Keratinocyte (primary cell): ENCODE data around the gene BBS9. TPM values are rescaled to one million over a fixed set of nuclear protein-coding genes. Genes with fewer than 3 reads are reported as not detected.

ENCODE experiments used
- DNase-seq: peaks from one replicate; pipeline ENCODE4 v3.0.0-alpha.2; 2011; ENCODE audit warnings: low read depth, missing footprints, low spot score
- FAIRE-seq: peaks from 2 replicates; lab custom pipeline; 2011; peaks lifted over from hg19 to GRCh38; lab: Jason Lieb, UNC
- H2AFZ ChIP-seq: 2 replicates; pipeline ENCODE4 v1.6.0; 2012; ENCODE audit warnings: low read length, control low read depth, inconsistent platforms; ENCODE audit not compliant: control insufficient read depth
- H3K27ac ChIP-seq: 2 replicates; pipeline ENCODE4 v1.5.1; 2011; ENCODE audit warnings: low read length; ENCODE audit not compliant: control insufficient read depth, insufficient read depth
- H3K27me3 ChIP-seq: 3 replicates; pipeline ENCODE4 v1.6.0; 2011; ENCODE audit warnings: low read length; ENCODE audit not compliant: control insufficient read depth, insufficient read depth; ENCODE audit errors: extremely low read depth
- H3K36me3 ChIP-seq, 2 experiments: 2 replicates in 1 of 2; 3 replicates in 1 of 2; pipeline ENCODE4 v1.5.1; 2011; ENCODE audit warnings: low read length in 2 of 2, mild to moderate bottlenecking in 1 of 2; ENCODE audit not compliant: control insufficient read depth in 2 of 2, insufficient read depth in 2 of 2; ENCODE audit errors: extremely low read depth in 1 of 2
- H3K4me1 ChIP-seq: 3 replicates; pipeline ENCODE4 v1.5.1; 2011; ENCODE audit warnings: low read length; ENCODE audit not compliant: control insufficient read depth, insufficient read depth; ENCODE audit errors: extremely low read depth
- H3K4me2 ChIP-seq: 3 replicates; pipeline ENCODE4 v1.6.0; 2011; ENCODE audit warnings: low read depth, low read length; ENCODE audit not compliant: control insufficient read depth, insufficient read depth; ENCODE audit errors: extremely low read depth
- H3K4me3 ChIP-seq, 3 experiments: fragments of 200-600 bp in 1 of 3; sonication (generic) in 1 of 3; 2 replicates in 2 of 3; 3 replicates in 1 of 3; pipeline ENCODE4 v1.5.1; 2011 to 2016; ENCODE audit warnings: low read length in 3 of 3, mild to moderate bottlenecking in 3 of 3, control low read depth in 2 of 3, inconsistent platforms in 1 of 3, low read depth in 1 of 3, mixed read lengths in 1 of 3, mixed run types in 1 of 3, moderate library complexity in 1 of 3; ENCODE audit not compliant: control insufficient read depth in 2 of 3, insufficient read depth in 2 of 3; ENCODE audit errors: extremely low read depth in 1 of 3
- H3K79me2 ChIP-seq: 2 replicates; pipeline ENCODE4 v1.6.0; 2012; ENCODE audit warnings: low read length; ENCODE audit not compliant: control insufficient read depth, insufficient read depth
- H3K9ac ChIP-seq: 3 replicates; pipeline ENCODE4 v1.6.0; 2011; ENCODE audit warnings: low read length; ENCODE audit not compliant: control insufficient read depth, insufficient read depth; ENCODE audit errors: extremely low read depth
- H3K9me1 ChIP-seq: 3 replicates; pipeline ENCODE4 v1.6.0; 2011; ENCODE audit warnings: low read length; ENCODE audit not compliant: control insufficient read depth, insufficient read depth; ENCODE audit errors: extremely low read depth
- H3K9me3 ChIP-seq: 2 replicates; pipeline ENCODE4 v1.5.1; 2012; ENCODE audit warnings: low read depth, low read length; ENCODE audit not compliant: control insufficient read depth
- H4K20me1 ChIP-seq: 3 replicates; pipeline ENCODE4 v1.6.0; 2011; ENCODE audit warnings: low read length; ENCODE audit not compliant: control insufficient read depth, insufficient read depth; ENCODE audit errors: extremely low read depth
- CTCF ChIP-seq, 3 experiments: IDR thresholded peaks in 1 of 3; conservative IDR thresholded peaks in 1 of 3; optimal IDR thresholded peaks in 1 of 3; 2 replicates in 2 of 3; 3 replicates in 1 of 3; pipeline versions ENCODE3 to v1.5.1; 2011; ENCODE audit warnings: low read length in 3 of 3, mild to moderate bottlenecking in 3 of 3, moderate library complexity in 2 of 3, control low read depth in 1 of 3, inconsistent platforms in 1 of 3; ENCODE audit not compliant: insufficient read depth in 2 of 3; ENCODE audit errors: extremely low read depth in 1 of 3
- EZH2 ChIP-seq: IDR thresholded peaks from one replicate; pipeline ENCODE4 v1.6.1; 2012; ENCODE audit warnings: inconsistent platforms, mild to moderate bottlenecking, low read length, moderate library complexity
- dilution Hi-C: fragments of 300-500 bp; cut with MboI; formaldehyde crosslinking; loops from one replicate; pipeline ENCODE4 v1.7.0; 2020; ENCODE audit warnings: low sequenced_read_pairs; ENCODE audit not compliant: extremely low pct_ligation_motif_present
- polyA plus RNA-seq, 5 experiments: library from polyadenylated mRNA; depleted of rRNA in 3 of 5; stranded (reverse) in 3 of 5; stranded (forward) in 1 of 5; unstranded in 1 of 5; fragments of >200 nt; gene quantifications; 1 replicate in 1 of 5; 2 replicates in 3 of 5; 3 replicates in 1 of 5; pipeline versions ENCODE4 v1.2.1 to v1.2.3, GENCODE V29; 2011 to 2012; ENCODE audit warnings: missing spikeins in 2 of 5, low read depth in 1 of 5, low replicate concordance in 1 of 5

BBS9 gene
- polyA plus RNA-seq, 1 donor (not counting 4 experiments of a cell fraction or from before 2014, with no cell fraction given): 7.6 TPM

- H3K36me3 ChIP-seq: no peaks in the 10 kb centered on the region
- H3K4me2 ChIP-seq: no peak overlapping the region
- no peak overlapping the region for H2AFZ ChIP-seq
- no peak overlapping the region for H3K4me3 ChIP-seq
- TF ChIP-seq CTCF (optimal IDR thresholded peaks at IDR 0.05 in 1 of 3, IDR thresholded peaks at IDR 0.05 in 1 of 3, conservative IDR thresholded peaks at IDR 0.05 in 1 of 3; ENCODE audit: extremely low read depth in 1 of 3, insufficient read depth in 2 of 3, low read length in 3 of 3) (no peak), EZH2 (no peak)
- DNase-seq (no peak), FAIRE-seq (no peak)
- dilution Hi-C loops: no loop called here
- no peaks in the 10 kb centered on the region for H3K4me1 ChIP-seq
- no peaks in the 10 kb centered on the region for H3K27me3 ChIP-seq
- H4K20me1 ChIP-seq: no peaks in the 10 kb centered on the region
- no peak overlapping the region for H3K27ac ChIP-seq
- H3K79me2 ChIP-seq: no peaks in the 10 kb centered on the region
- H3K9me3 ChIP-seq: no peaks in the 10 kb centered on the region
- H3K9ac ChIP-seq: no peak overlapping the region
- H3K9me1 ChIP-seq: no peaks in the 10 kb centered on the region
Observed at GRCh38 chr7:33114976-33115375, 14.4 kb upstream of the BBS9 start.

GRCh38 chr7:33118383-33118782, 11.0 kb upstream of the BBS9 start:
- H3K9ac ChIP-seq: no peak overlapping the region
- H3K79me2 ChIP-seq: no peaks in the 10 kb centered on the region
- TF ChIP-seq EZH2: no peak
- TF ChIP-seq CTCF (optimal IDR thresholded peaks at IDR 0.05 in 1 of 3, IDR thresholded peaks at IDR 0.05 in 1 of 3, conservative IDR thresholded peaks at IDR 0.05 in 1 of 3; ENCODE audit: extremely low read depth in 1 of 3, insufficient read depth in 2 of 3, low read length in 3 of 3): no peak
- no peak overlapping the region for H3K4me2 ChIP-seq
- H3K27me3 ChIP-seq: no peaks in the 10 kb centered on the region
- no peak overlapping the region for H3K4me3 ChIP-seq
- H3K9me3 ChIP-seq: no peaks in the 10 kb centered on the region
- H3K4me1 ChIP-seq: no peaks in the 10 kb centered on the region
- dilution Hi-C loops: no loop called here
- no peaks in the 10 kb centered on the region for H4K20me1 ChIP-seq
- FAIRE-seq (no peak), DNase-seq (no peak)
- no peak overlapping the region for H3K27ac ChIP-seq
- no peaks in the 10 kb centered on the region for H3K36me3 ChIP-seq
- H3K9me1 ChIP-seq: no peaks in the 10 kb centered on the region
- H2AFZ ChIP-seq: no peak overlapping the region
